Stimulated activated CD8-positive, alpha-beta memory T cell treated with anti-CD3 and anti-CD28 coated beads, Interleukin-12 subunit alpha, Interleukin-12 subunit beta, amount 100 ng/mL, for 1 hour (primary cell): Measurements from ENCODE around the gene TMEM184B.

Experiments used
- DNase-seq: peaks from one replicate; pipeline ENCODE4 v3.0.0-alpha.2; 2020; ENCODE audit warnings: low read depth

The TMEM184B gene

DNA sequence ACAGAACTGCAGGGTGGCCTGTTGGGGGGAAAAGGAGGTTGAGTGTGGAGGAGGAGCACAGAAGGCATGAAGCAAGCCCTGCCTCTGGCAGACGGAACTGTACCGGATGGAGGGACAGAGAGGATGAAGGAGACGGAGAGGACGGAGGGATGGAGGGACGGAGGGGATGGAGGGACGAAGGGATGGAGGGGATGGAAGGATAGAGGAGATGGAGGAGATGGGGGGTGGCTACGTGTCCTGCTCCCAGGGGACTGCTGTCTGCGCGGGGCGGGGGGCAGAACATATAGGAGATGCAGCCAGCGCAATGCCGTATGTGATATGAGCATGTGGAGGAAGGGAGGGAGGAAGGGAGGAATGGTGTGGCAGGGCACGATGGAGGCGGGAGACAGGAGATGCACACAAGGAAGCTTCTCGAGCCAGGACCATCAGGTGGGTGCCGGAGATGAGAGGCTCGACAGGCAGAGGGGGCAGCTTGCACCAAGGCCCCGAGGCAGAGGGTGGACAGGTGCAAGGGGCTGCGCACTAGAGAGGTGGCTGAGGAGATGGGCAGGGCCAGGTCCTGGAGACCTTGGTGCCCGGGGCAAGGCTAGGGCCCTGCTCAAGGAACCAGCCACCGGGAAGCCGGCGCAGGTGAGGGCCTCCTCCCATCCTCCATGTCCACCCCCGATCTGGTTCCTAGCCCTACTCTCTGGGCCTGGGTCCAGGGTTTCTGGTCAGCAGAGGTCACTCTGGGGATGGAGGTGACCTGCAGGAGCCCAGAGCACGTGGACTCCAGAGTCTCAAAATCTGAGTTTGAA lies 45.8 kb downstream of the TMEM184B start:
- no peak for DNase-seq

DNA sequence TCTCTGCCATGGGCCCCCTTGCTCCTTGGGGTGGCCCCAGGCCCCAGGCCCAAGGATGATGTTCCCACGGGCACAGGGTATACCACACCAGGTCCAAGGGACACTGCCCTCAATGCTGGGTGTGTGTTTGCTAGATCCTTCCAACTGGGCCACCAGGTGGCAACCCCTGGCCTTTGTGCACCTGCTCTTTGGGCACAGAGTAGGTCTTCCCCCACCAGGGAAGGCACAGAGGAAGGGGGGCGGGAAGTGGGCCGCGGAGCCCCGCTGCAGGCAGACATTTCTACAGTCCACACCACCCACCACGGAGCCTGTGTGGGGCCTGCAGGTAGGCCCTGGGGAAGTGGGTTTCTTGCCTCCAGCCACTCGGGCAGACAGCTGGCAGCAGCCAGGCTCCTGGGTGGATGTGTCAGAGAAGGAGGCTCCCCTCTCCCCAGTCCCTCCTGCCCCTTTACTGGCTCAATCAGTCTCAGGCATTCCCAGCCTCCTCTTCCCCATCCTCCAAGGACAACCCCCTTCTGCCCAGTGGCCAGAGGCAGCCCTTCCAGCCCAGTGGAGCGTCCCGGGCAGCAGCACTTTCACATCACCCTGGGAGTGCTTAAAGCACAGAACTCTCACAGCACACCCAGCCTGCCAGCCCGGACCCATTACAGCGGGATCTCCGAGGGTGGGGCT lies 49.4 kb downstream of the TMEM184B start:
- DNase-seq: no peak

DNA sequence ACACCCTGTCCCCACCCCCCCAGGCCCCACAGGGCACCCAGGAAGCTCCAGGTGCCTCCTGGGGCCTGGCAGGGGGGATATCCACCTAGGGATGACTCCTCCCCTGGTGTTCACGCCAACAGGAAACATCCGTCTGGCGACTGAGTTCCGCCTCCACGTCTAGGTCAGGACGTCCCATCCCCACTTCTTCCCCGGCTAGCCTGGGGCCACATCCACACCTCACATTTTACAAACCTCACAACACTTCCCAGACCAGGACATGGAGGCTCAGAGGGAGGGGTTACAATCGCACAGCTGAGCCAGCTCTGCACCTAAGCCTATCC lies 50.1 kb downstream of the TMEM184B start:
- DNase-seq: no peak

DNA sequence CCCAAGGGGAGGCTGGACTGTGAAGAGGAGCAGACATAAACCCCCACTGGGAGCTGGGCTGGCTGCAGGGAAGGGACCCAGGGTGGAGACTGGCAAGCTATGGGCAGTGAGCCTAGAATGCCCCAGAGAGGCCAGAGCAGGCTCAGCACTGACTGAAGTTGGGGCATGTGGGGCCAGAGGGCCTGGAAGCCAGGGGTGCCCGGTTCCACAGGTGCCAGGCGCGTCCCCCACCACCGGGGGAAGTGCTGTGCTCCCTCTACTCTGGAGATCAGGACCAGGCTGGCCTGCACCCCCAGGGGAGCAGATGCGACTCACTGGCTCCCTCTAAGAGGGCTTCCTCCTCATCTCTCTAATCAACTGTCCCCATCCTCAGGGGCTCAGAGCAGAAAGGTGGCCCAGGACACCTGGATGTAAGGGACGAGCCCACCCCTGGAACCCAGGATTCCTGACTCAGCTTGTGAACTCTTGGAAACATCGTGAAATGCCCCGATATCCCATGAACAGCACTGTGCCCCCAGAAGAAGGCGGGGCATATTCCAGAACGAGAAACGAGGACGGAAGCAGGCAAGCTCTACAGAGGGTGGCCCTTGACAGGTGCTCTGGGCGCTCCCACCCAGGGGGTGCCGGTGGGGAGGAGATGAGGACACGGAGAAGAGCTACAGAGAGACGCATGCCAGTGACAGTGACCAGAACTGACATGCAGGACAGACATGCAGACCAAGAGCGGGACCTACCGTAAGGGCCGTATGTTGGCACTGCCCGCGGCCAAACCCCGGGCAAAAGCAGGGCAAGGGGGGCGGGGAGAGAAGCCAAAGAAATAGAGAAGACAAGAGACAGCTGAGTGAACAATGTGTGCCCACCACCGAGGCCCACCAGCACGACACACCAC lies 50.7 kb downstream of the TMEM184B start:
- no peak for DNase-seq

- DNase-seq: no peak
These were observed 51.4 kb downstream of the TMEM184B start for GRCh38 chr22:38221407-38221806.

DNA sequence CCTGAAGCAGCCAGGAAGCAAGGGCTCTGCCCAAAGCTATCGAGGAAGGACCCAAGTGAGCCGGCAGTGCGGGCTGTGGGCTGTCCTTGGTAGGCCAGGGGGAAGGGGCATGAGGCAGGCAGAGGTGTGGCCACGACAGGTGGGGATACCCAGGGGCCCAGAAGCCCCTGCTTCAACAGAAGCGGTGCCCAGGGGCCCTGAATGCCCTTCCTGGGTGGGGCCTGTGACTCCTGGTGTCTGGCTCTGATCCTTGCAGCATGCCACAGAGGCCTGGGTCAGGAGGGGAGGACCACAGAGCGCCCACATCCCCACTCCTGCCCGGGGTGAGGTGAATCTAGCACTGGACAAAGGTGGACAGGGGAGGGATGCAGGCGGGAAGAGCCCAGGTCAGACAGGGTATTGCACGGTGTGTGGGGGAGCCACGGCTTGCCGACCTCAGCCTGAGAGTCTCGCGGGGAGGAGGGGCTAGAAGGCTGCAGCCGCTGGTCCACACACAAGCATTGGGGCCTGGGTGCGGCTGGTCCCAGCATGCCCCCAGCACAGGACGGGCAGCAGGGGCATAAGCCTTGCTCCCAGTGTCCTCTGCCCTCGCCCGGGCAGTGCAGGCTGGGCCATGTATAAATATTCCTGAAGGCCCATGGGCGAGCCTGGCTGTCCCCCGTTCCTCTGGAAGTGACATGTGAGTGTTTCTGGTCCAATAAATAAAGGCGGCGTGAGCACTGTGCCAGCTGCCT lies 52.0 kb downstream of the TMEM184B start:
- no peak for DNase-seq

- DNase-seq: no peak
These were observed 52.6 kb downstream of the TMEM184B start for GRCh38 chr22:38220163-38220562.

GRCh38 chr22:38219632-38220031 lies 53.2 kb downstream of the TMEM184B start:
- no peak for DNase-seq

DNA sequence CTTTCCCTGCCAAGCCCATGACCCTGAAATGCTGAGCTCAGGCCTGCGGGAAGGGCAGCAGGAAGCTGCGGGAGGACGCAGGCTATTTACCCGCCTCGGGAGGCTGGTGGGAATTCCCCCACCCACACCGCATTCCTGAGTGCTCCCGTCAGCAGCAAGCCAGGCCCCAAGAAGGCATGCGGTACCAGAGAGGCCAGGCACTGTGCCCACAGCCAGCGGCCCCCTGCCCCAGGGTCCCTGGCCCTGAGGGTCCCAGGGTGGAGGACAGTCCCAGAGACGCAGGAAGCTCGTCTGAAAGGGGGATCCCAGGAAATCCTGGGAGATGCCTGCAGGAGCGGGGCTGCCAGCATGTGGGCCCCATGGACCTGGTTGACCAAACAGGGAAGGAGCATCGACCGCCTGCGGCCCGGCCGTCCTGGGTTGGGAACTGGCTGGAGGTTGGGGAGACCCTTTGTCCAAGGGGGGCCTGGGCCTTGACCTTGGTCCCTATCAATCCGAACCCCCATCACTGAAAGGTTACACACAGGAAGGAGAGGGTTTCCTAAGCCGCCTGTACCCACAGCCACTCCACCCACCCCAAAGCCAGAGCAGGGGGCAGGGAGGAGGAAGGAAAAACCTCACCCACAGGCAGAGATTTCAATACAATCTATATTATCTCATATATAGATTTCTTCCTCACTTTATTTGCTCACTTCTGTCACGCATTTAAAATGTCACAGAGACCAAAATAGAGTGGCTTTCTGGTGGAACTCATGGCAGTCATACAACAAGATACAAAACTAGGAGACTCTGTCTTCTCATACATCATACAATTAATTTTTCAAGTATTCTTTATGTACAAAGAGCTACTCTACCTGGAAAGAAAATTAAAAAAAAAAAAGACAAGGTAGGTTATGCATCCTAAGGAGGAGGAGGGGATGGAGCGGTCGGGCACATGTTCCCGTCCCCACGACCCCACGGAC lies 53.9 kb downstream of the TMEM184B start:
- DNase-seq: no peak

GRCh38 chr22:38215156-38216038 lies 57.4 kb downstream of the TMEM184B start:
- DNase-seq: no peak

GRCh38 chr22:38214302-38215056 lies 58.3 kb downstream of the TMEM184B start:
- DNase-seq: peak; percentile 42

GRCh38 chr22:38213990-38214301 lies 58.9 kb downstream of the TMEM184B start:
- DNase-seq: no peak

DNA sequence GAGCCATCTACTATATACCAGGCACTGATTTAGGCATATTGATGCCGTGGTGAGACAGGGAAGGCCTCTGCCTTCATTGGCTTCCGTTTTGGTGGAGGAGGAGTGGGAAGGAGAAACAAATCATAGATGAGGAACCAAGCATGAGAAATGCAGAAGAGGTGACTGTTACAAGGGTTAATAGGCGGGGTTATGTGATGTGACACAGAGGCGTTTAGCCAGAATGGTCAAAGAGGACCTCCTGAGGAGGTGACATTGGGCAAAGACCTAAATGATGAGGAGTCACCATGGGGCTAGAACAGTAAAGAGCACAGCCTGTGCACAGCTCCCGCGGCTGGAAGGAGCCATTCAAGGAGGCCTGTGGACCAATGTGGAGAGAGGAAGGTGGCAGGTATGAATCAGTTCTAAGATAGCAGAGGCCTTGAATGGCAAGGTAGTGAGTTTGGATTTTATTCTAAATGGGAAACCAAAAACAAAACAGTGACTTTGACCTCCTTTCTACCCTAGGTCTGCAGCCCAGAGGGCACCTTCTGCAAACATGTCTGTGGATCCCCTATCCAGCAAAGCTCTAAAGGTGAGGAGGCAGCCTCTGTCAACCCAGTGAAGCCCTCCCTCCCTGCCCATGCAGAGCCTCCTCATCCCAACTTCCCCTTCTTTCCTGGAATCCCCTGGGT lies 59.4 kb downstream of the TMEM184B start:
- DNase-seq: no peak

DNA sequence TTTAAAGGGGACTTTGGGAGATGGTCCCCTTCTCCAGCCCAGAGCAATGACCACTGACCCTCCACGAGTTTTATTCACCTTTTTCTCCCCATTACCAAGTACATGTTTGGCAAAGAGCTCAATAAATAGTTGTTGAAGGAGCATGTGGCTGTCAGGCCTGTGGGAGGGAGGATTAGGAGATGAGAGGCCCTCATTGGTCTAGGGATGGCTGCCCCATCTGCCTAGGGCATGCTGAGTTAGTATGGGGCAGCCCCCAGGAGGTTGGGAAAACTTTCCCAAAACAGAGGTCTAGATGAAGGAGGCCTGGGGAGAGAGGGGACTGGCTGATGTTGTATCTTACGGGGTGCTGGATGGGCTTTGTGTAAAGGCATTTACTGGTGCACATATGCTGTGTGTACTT lies 60.4 kb downstream of the TMEM184B start:
- DNase-seq: no peak

GRCh38 chr22:38211556-38211955 lies 61.3 kb downstream of the TMEM184B start:
- no peak for DNase-seq

- DNase-seq: no peak
These were observed 64.2 kb downstream of the TMEM184B start for GRCh38 chr22:38208551-38208968.

DNA sequence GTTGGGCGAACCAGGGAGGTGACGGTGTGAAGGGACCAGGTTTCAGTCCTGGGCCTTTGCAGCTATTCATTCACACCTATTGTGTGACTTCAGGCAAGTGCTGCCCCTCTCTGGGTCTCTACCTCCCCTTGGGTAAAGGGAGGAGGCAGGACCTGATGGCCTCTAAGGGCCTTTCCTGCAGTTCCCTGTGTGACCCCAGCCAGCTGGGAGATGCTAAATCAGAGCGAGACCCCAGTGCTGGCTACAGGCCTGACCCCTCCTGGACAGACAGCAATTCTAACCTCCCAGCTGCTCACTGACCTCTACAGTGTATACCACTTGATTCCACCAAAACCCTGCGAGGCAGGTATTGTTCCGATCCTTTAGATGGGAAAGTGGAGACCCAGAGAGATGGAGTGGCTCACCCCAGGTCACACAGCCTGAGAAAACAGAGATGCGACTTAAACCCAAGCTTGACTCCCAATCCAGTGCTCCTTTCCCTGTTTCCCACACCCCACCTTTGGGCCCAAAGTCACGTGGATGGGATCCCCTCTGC lies 64.8 kb downstream of the TMEM184B start:
- no peak for DNase-seq
